CD4-positive, alpha-beta T cell treated with Interleukin-15 for 4 hours (primary cell): ENCODE measurements around the gene RBM44.

Experiments used
- DNase-seq: peaks from one replicate; pipeline ENCODE4 v3.0.0-alpha.2; 2020; ENCODE audit warnings: low spot score

RBM44 gene

GRCh38 chr2:237886685-237887481, 88.3 kb downstream of the RBM44 start:
- DNase-seq, result no peak

DNA sequence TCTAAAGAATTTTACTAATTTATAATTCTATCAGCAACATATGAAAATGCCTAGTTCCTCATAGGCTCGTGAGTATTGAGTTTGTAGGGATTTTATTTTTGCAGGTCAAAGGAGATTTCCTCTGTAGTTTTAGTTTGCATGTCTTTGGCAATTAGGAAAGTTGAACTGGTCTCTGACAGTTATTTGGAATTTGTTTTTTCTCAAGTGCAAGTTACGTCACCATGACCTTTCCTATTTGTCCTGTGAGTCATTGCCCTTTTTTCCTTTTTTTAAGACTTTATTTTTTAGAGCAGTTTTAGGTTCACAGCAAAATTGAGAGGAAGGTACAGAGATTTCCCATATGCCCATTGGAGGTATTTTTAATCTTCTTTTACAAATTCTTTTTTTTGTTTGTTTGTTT, 89.8 kb downstream of the RBM44 start:
- no peak for DNase-seq

DNA sequence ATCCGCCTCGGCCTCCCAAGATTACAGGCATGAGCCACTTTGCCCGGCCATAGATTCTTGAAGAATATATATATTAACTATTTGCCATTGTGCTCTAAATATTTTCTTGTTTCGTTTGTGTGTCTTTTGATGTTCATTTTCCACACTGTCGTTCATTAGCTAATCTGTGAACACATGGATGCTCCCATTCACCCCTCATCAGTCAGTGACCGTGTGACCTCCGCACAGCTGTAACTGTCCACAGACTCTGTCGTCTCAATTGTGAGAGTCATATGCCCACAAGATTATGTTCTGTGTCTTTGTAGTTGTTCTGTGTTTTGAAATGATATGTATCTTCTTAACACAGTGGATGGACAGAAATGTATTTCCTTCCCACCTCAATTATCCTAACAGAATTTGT, 90.4 kb downstream of the RBM44 start:
- no peak for DNase-seq

DNA sequence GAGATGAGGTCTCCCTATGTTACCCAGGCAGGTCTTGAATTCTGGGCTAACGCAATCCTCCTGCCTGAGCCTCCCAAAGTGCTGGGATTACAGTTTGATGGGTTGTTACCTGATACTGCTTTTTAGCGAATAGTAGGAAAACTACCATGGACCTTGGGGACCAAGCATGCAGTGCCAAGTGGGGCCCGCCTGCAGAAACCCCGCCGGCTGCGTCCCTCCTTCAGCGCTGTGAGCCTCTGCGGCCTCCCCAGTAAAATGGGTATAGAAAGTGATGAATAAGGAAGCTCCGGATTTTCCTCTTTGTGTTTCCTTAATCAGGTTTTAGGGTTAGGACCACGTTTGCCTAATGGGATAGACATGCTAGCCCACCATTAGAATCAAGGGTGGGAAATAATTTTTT, 91.2 kb downstream of the RBM44 start:
- DNase-seq, result no peak
